IMR-90 (cell line): Measurements from ENCODE around the gene GTF2A1. TPM values are rescaled to one million over a fixed set of nuclear protein-coding genes. Genes with fewer than 3 reads are reported as not detected.

ENCODE experiments used
- ATAC-seq: fragments of 200-7000 bp; cut with Tn5 transposase; 2 replicates; pipeline ENCODE4 v1.9.1; 2020; ENCODE audit warnings: low read depth, mild to moderate bottlenecking, moderate library complexity
- BruUV-seq: library from RNA; stranded (reverse); fragments of 400-500 nt; replicated peaks from 2 replicates; lab custom pipeline; 2021; lab: Mats Ljungman, UMichigan
- CTCF ChIA-PET: fragments of 300-600 bp; formaldehyde crosslinking; extraction: SDS; loops from one replicate; lab custom pipeline; 2021; ENCODE audit warnings: antibody characterized with exemption; lab: Yijun Ruan, JAX
- POLR2A ChIA-PET: fragments of 300-600 bp; sonication (Branson Sonifier 250); formaldehyde crosslinking; loops from one replicate; lab custom pipeline; 2022; ENCODE audit warnings: antibody characterized with exemption; ENCODE audit not compliant: unreplicated experiment; lab: Charles Lee
- DNase-seq: peaks from one replicate; pipeline ENCODE4 v3.0.0; 2013
- H2AFZ ChIP-seq: replicated peaks from 2 replicates; pipeline ENCODE3; 2013; ENCODE audit warnings: low read length, mild to moderate bottlenecking; ENCODE audit not compliant: poor library complexity
- H2AK5ac ChIP-seq: 2 replicates; pipeline ENCODE4 v1.6.1; 2013; ENCODE audit warnings: low read depth, low read length, inconsistent platforms
- H2AK9ac ChIP-seq: replicated peaks from 2 replicates; pipeline ENCODE3; 2013; ENCODE audit warnings: mild to moderate bottlenecking, low read depth, low read length, moderate library complexity; ENCODE audit not compliant: poor library complexity
- H2BK120ac ChIP-seq: 2 replicates; pipeline ENCODE4 v1.6.1; 2013; ENCODE audit warnings: low read depth, low read length, inconsistent platforms
- H2BK15ac ChIP-seq: 3 replicates; pipeline ENCODE4 v1.6.1; 2013; ENCODE audit warnings: low read depth, low read length, inconsistent platforms
- H2BK20ac ChIP-seq: 2 replicates; pipeline ENCODE4 v1.6.1; 2013; ENCODE audit warnings: low read depth, mild to moderate bottlenecking, inconsistent platforms, low read length, moderate library complexity
- H2BK5ac ChIP-seq: 2 replicates; pipeline ENCODE4 v1.6.1; 2013; ENCODE audit warnings: mild to moderate bottlenecking, low read depth, low read length, inconsistent platforms; ENCODE audit not compliant: poor library complexity, severe bottlenecking
- H3K14ac ChIP-seq: replicated peaks from 2 replicates; pipeline ENCODE4 v1.6.1; 2013; ENCODE audit warnings: low read depth, low read length, inconsistent platforms
- H3K18ac ChIP-seq: 2 replicates; pipeline ENCODE4 v1.6.1; 2013; ENCODE audit warnings: low read depth, low read length, control low read depth
- H3K23ac ChIP-seq: 2 replicates; pipeline ENCODE4 v1.6.1; 2013; ENCODE audit warnings: low read depth, low read length, inconsistent platforms
- H3K27ac ChIP-seq: 2 replicates; pipeline ENCODE4 v1.5.1; 2013; ENCODE audit warnings: mild to moderate bottlenecking, control low read depth, low read length; ENCODE audit not compliant: insufficient read depth
- H3K27me3 ChIP-seq: 2 replicates; pipeline ENCODE4 v1.6.1; 2013; ENCODE audit warnings: low read length; ENCODE audit not compliant: control insufficient read depth, insufficient read depth
- H3K36me3 ChIP-seq: 2 replicates; pipeline ENCODE4 v1.6.1; 2013; ENCODE audit warnings: low read length, mixed read lengths; ENCODE audit not compliant: control insufficient read depth, insufficient read depth
- H3K4ac ChIP-seq: 2 replicates; pipeline ENCODE4 v1.6.1; 2013; ENCODE audit warnings: low read depth, low read length, inconsistent platforms
- H3K4me1 ChIP-seq: 2 replicates; pipeline ENCODE4 v1.6.1; 2013; ENCODE audit warnings: low read length, mixed read lengths; ENCODE audit not compliant: control insufficient read depth, insufficient read depth
- H3K4me2 ChIP-seq: 2 replicates; pipeline ENCODE4 v1.6.1; 2013; ENCODE audit warnings: low read depth, mild to moderate bottlenecking, control low read depth, low read length, moderate library complexity
- H3K4me3 ChIP-seq: 2 replicates; pipeline ENCODE4 v1.5.1; 2013; ENCODE audit warnings: low read depth, mild to moderate bottlenecking, control low read depth, low read length, moderate library complexity; ENCODE audit not compliant: insufficient read depth
- H3K56ac ChIP-seq: 2 replicates; pipeline ENCODE4 v1.6.1; 2013; ENCODE audit warnings: low read length, inconsistent platforms; ENCODE audit not compliant: insufficient read depth; ENCODE audit errors: extremely low read depth
- H3K79me1 ChIP-seq, 2 experiments: 2 replicates each; pipeline ENCODE4 v1.6.1; 2013; ENCODE audit warnings: low read length in 2 of 2, inconsistent platforms in 1 of 2, low read depth in 1 of 2
- H3K9ac ChIP-seq: 2 replicates; pipeline ENCODE4 v1.6.1; 2013; ENCODE audit warnings: low read depth, low read length, control low read depth
- H3K9me1 ChIP-seq: 2 replicates; pipeline ENCODE4 v1.6.1; 2013; ENCODE audit warnings: low read length, inconsistent platforms; ENCODE audit not compliant: insufficient read depth
- H3K9me3 ChIP-seq: 2 replicates; pipeline ENCODE4 v1.6.1; 2013; ENCODE audit warnings: low read length; ENCODE audit not compliant: control insufficient read depth, insufficient read depth
- H4K20me1 ChIP-seq: 2 replicates; pipeline ENCODE4 v1.6.1; 2013; ENCODE audit warnings: low read length, inconsistent platforms; ENCODE audit not compliant: insufficient read depth
- H4K5ac ChIP-seq: 2 replicates; pipeline ENCODE4 v1.6.1; 2013; ENCODE audit warnings: mild to moderate bottlenecking, low read depth, low read length, control low read depth
- H4K8ac ChIP-seq, 2 experiments: 2 replicates each; pipeline ENCODE4 v1.6.1; 2013; ENCODE audit warnings: low read depth in 2 of 2, low read length in 2 of 2, control low read depth in 1 of 2, inconsistent platforms in 1 of 2
- H4K91ac ChIP-seq: 2 replicates; pipeline ENCODE4 v1.6.1; 2013; ENCODE audit warnings: low read depth, low read length, inconsistent platforms; ENCODE audit not compliant: insufficient read depth
- BHLHE40 ChIP-seq: fragments of 150-350 bp; IDR thresholded peaks from 2 replicates; pipeline ENCODE4 v1.6.1; 2016; ENCODE audit warnings: mild to moderate bottlenecking, low read depth, low read length
- CEBPB ChIP-seq: IDR thresholded peaks from 2 replicates; pipeline ENCODE4 v1.6.1; 2012; ENCODE audit warnings: low read depth, low read length, improper control_type of control experiment
- CHD1 ChIP-seq: IDR thresholded peaks from 2 replicates; pipeline ENCODE4 v1.6.1; 2012; ENCODE audit warnings: low read depth, low read length, improper control_type of control experiment
- FOS ChIP-seq: fragments of 150-350 bp; IDR thresholded peaks from 2 replicates; pipeline ENCODE4 v1.6.1; 2016; ENCODE audit warnings: low read depth, low read length
- MAFK ChIP-seq: IDR thresholded peaks from 2 replicates; pipeline ENCODE4 v1.6.1; 2012; ENCODE audit warnings: low read depth, low read length, improper control_type of control experiment
- MAZ ChIP-seq: IDR thresholded peaks from 2 replicates; pipeline ENCODE4 v1.6.1; 2012; ENCODE audit warnings: low read depth, mild to moderate bottlenecking, low read length, improper control_type of control experiment, moderate library complexity, borderline replicate concordance
- MXI1 ChIP-seq: IDR thresholded peaks from 2 replicates; pipeline ENCODE4 v1.6.1; 2012; ENCODE audit warnings: low read depth, mild to moderate bottlenecking, low read length, moderate library complexity, borderline replicate concordance
- NFE2L2 ChIP-seq: fragments of 150-350 bp; IDR thresholded peaks from 2 replicates; pipeline ENCODE4 v1.6.1; 2016; ENCODE audit warnings: low read depth, mild to moderate bottlenecking, low read length
- POLR2A ChIP-seq: IDR thresholded peaks from 2 replicates; pipeline ENCODE4 v1.6.1; 2012; ENCODE audit warnings: mild to moderate bottlenecking, low read depth, low read length
- RAD21 ChIP-seq: IDR thresholded peaks from 2 replicates; pipeline ENCODE4 v1.6.1; 2012; ENCODE audit warnings: low read length, improper control_type of control experiment
- RCOR1 ChIP-seq: IDR thresholded peaks from 2 replicates; pipeline ENCODE4 v1.6.1; 2012; ENCODE audit warnings: mild to moderate bottlenecking, low read length, improper control_type of control experiment; ENCODE audit not compliant: insufficient replicate concordance
- RFX5 ChIP-seq: IDR thresholded peaks from 2 replicates; pipeline ENCODE4 v1.8.0; 2012; ENCODE audit warnings: low read depth, mild to moderate bottlenecking, low read length, moderate library complexity
- SMC3 ChIP-seq: fragments of 150-350 bp; IDR thresholded peaks from 2 replicates; pipeline ENCODE4 v1.6.1; 2016; ENCODE audit warnings: low read depth, mild to moderate bottlenecking, antibody characterized with exemption, low read length, moderate library complexity
- WGBS, 2 experiments: methylation state at CpG; one replicate each; pipeline versions ENCODE4 v1.1.5 to v1.1.7; 2013; ENCODE audit warnings: missing lambda C conversion rate in 2 of 2; ENCODE audit not compliant: insufficient read length in 1 of 2; ENCODE audit errors: extremely low coverage in 2 of 2; 5-methylcytosine and 5-hydroxymethylcytosine counted together
- dilution Hi-C: fragments of 300-500 bp; cut with HindIII; formaldehyde crosslinking; loops from one replicate; pipeline ENCODE4 v1.14.3; 2018; ENCODE audit warnings: low sequenced_read_pairs; ENCODE audit not compliant: unreplicated experiment
- in situ Hi-C: fragments of 300-500 bp; cut with MboI; formaldehyde crosslinking; loops from 3 replicates; pipeline ENCODE4 v1.14.3; 2019; ENCODE audit warnings: low sequenced_read_pairs, inconsistent platforms, mixed read lengths
- intact Hi-C: fragments of 100-400 bp; cut with micrococcal nuclease; formaldehyde crosslinking; loops from 2 replicates; pipeline ENCODE4 v1.10.0; 2022
- polyA plus RNA-seq, 3 experiments: library from polyadenylated mRNA; depleted of rRNA; stranded (reverse); fragments of >200 nt; gene quantifications; 2 replicates each; pipeline ENCODE4 v1.2.3, GENCODE V29; 2012; ENCODE audit warnings: low replicate concordance in 1 of 3
- total RNA-seq: library from RNA; depleted of rRNA; stranded (reverse); fragments of >200 nt; gene quantifications from 2 replicates; pipeline ENCODE4 v1.2.3, GENCODE V29; 2012
- TF ChIP-seq, protein P1 (sequence below): fragments of 150-350 bp; IDR thresholded peaks from 2 replicates; pipeline ENCODE4 v1.6.1; 2016; ENCODE audit warnings: low read depth, mild to moderate bottlenecking, low read length, moderate library complexity, borderline replicate concordance
- TF ChIP-seq, protein P2 (sequence below): conservative IDR thresholded peaks from 2 replicates; pipeline ENCODE4 v1.5.1; 2012; ENCODE audit warnings: mild to moderate bottlenecking, low read depth, low read length, improper control_type of control experiment
- TF ChIP-seq, protein P3 (sequence below): fragments of 150-350 bp; IDR thresholded peaks from 2 replicates; pipeline ENCODE4 v1.6.1; 2017; ENCODE audit warnings: mild to moderate bottlenecking, antibody characterized with exemption, low read length, low read depth

GTF2A1 gene
- total and polyA plus RNA-seq, 2 of the 4 experiments (the other 2 are of a cell fraction): 16.0 to 60.4 TPM

DNA sequence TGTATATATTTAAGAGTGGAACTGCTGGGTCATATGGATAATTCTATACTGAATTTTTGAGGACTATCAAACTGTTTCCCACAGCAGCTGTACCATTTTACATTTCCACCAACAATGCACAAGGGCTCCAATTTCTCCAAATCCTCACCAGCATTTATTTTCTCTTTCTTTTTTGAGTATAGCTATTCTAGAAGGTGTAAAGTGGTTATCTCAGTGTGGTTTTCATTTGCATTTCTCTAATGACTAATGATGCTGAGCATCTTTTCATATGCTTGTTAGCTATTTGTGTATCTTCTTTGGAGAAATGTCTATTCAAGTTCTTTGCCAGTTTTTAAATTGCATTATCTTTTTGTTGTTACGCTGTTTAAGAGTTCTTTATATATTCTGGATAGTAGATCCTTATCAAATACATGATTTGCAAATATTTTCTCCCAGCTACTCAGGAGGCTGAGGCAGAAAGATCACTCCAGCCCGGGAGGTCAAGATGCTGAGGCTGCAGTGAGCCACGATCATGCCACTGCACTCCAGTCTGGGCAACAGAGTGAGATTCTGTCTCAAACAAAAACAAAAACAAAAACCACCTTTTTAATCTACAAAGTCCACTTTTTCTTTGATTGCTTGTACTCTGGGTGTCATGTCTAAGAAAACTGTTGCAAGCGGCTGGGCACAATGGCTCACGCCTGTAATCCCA lies 32.8 kb downstream of the GTF2A1 start:
- no peaks in the 10 kb centered on the region for H3K9me3 ChIP-seq
- CTCF ChIA-PET: interaction anchor here (0.6 kb wide), 1 partner anchor 296 kb away, joined by 3 read pairs; no protein-coding TSS in a partner anchor
- H2BK120ac ChIP-seq: no peak overlapping the region
- H4K91ac ChIP-seq: no peak overlapping the region
- H3K4me2 ChIP-seq: no peak overlapping the region
- H3K9ac ChIP-seq: no peak overlapping the region
- no peaks in the 10 kb centered on the region for H4K20me1 ChIP-seq
- H3K36me3 ChIP-seq: peaks cover 3% of the 10 kb centered on the region
- H3K56ac ChIP-seq: no peak overlapping the region
- TF ChIP-seq CEBPB (no peak), RFX5 (no peak), MAZ (no peak), SMC3 (no peak), CHD1 (no peak), NFE2L2 (no peak), MXI1 (no peak), FOS (no peak), BHLHE40 (no peak), RAD21 (no peak), MAFK (no peak), POLR2A (no peak), RCOR1 (no peak)
- TF ChIP-seq, protein P1, sequence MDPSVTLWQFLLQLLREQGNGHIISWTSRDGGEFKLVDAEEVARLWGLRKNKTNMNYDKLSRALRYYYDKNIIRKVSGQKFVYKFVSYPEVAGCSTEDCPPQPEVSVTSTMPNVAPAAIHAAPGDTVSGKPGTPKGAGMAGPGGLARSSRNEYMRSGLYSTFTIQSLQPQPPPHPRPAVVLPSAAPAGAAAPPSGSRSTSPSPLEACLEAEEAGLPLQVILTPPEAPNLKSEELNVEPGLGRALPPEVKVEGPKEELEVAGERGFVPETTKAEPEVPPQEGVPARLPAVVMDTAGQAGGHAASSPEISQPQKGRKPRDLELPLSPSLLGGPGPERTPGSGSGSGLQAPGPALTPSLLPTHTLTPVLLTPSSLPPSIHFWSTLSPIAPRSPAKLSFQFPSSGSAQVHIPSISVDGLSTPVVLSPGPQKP: no peak
- TF ChIP-seq, protein P2, sequence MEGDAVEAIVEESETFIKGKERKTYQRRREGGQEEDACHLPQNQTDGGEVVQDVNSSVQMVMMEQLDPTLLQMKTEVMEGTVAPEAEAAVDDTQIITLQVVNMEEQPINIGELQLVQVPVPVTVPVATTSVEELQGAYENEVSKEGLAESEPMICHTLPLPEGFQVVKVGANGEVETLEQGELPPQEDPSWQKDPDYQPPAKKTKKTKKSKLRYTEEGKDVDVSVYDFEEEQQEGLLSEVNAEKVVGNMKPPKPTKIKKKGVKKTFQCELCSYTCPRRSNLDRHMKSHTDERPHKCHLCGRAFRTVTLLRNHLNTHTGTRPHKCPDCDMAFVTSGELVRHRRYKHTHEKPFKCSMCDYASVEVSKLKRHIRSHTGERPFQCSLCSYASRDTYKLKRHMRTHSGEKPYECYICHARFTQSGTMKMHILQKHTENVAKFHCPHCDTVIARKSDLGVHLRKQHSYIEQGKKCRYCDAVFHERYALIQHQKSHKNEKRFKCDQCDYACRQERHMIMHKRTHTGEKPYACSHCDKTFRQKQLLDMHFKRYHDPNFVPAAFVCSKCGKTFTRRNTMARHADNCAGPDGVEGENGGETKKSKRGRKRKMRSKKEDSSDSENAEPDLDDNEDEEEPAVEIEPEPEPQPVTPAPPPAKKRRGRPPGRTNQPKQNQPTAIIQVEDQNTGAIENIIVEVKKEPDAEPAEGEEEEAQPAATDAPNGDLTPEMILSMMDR: no peak
- TF ChIP-seq, protein P3, sequence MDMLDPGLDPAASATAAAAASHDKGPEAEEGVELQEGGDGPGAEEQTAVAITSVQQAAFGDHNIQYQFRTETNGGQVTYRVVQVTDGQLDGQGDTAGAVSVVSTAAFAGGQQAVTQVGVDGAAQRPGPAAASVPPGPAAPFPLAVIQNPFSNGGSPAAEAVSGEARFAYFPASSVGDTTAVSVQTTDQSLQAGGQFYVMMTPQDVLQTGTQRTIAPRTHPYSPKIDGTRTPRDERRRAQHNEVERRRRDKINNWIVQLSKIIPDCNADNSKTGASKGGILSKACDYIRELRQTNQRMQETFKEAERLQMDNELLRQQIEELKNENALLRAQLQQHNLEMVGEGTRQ: no peak
- DNase-seq: no peak
- no peaks in the 10 kb centered on the region for H3K27me3 ChIP-seq
- no peak overlapping the region for H4K5ac ChIP-seq
- no peak overlapping the region for H3K23ac ChIP-seq
- H2AK5ac ChIP-seq: no peak overlapping the region
- no peak overlapping the region for H2BK20ac ChIP-seq
- intact Hi-C loops (no loop called here), dilution Hi-C loops (no loop called here), in situ Hi-C loops (no loop called here)
- no peak overlapping the region for H4K8ac ChIP-seq
- no peaks in the 10 kb centered on the region for H3K4me1 ChIP-seq
- POLR2A ChIA-PET: no interaction called here
- H2BK15ac ChIP-seq: no peak overlapping the region
- no peak overlapping the region for H3K27ac ChIP-seq
- H3K9me1 ChIP-seq: no peaks in the 10 kb centered on the region
- no peak overlapping the region for H3K4me3 ChIP-seq
- ATAC-seq: no peak
- H3K4ac ChIP-seq: no peak overlapping the region
- no peak overlapping the region for H2AFZ ChIP-seq
- H2AK9ac ChIP-seq: no peak overlapping the region
- no peak overlapping the region for H2BK5ac ChIP-seq
- H3K18ac ChIP-seq: no peak overlapping the region
- no CpG with 5 or more reads among the region's 5 CpGs for WGBS, 2 experiments
- H3K14ac ChIP-seq: no peak overlapping the region
- H3K79me1 ChIP-seq: peaks cover 4 to 7% of the 10 kb centered on the region in 2 experiments; a peak in 1 of 4 replicates
- BruUV-seq: no TSS peak
